GM19452 (cell line): ENCODE measurements around the gene TRAP1.
"Not testable (repeated sequence)": the region's sequence is repeated elsewhere in the genome, so short reads cannot be mapped to it uniquely, and the experiment has no call there.

Experiments used
- ATAC-seq: cut with Tn5 transposase; IDR thresholded peaks from one replicate; pipeline ENCODE4 v1.9.1; 2021; ENCODE audit not compliant: unreplicated experiment

TRAP1 gene

DNA sequence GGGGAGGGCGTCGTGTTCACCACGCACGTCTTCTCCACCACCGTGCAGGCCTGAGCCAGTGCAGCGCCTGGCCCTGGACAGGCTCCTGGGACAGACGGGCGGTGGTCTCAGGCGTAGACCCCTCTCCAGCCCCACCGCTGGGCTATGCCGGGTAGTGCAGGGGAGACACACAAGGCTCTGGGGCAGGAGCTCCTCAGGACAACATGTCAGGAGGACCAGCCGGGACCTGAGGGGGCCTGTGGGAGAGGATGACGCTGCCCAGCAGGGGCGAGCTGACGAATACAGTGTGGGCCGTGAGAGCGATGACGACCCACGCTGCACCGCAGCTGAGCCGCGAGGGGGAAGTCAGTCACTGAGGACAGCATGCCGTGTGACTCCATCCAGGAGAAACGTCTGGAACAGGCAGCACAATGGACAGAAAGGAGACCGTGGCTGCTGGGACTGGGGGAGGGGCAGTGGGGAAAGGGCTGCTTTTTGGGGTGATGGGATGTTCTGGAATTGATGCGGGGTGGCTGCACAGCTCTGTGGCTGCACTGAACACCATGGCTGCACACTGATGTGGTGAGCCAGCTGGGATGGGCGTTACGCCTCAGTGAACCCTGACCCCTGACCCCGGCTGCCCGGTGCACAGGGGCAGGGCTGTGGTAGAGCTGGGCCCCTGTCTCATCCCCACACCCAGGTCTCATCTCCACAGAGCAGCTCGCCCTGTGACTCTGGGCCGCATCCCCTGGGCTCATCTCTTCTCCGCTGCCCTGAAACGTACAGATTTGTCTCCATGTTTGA is 42.6 kb downstream of the TRAP1 start:
- ATAC-seq, result no peak

- ATAC-seq, result no peak
These were observed 43.5 kb downstream of the TRAP1 start for GRCh38 chr16:3673676-3674377.

- no peak for ATAC-seq
These were observed 44.1 kb downstream of the TRAP1 start for GRCh38 chr16:3673201-3673600.

GRCh38 chr16:3672571-3673041 is 44.7 kb downstream of the TRAP1 start:
- no peak for ATAC-seq

DNA sequence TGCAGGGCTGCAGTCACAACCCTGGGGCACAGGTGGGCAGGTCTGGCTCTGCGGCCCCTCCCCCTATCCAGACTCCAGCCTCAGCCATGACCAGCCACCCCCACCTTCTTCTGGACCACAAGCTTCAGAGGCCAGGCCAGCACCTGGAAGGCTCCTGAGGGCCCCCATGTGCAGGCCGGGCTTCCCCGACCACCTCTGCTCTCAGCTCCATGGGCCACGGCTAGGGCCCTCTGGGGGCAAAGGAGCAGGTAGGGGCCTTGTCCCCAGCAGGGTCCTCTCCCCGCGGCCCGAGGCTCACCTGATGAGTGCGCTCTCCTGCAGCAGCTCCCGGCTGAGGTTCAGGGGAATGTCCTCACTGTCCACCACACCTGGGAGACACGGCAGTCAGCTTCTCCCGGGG is 45.9 kb downstream of the TRAP1 start:
- no peak for ATAC-seq

GRCh38 chr16:3670711-3671110 is 46.6 kb downstream of the TRAP1 start:
- ATAC-seq, result no peak

- ATAC-seq, result no peak
These were observed 48.2 kb downstream of the TRAP1 start for GRCh38 chr16:3669082-3669481.

- no peak for ATAC-seq
These were observed 48.7 kb downstream of the TRAP1 start for GRCh38 chr16:3668626-3669025.

DNA sequence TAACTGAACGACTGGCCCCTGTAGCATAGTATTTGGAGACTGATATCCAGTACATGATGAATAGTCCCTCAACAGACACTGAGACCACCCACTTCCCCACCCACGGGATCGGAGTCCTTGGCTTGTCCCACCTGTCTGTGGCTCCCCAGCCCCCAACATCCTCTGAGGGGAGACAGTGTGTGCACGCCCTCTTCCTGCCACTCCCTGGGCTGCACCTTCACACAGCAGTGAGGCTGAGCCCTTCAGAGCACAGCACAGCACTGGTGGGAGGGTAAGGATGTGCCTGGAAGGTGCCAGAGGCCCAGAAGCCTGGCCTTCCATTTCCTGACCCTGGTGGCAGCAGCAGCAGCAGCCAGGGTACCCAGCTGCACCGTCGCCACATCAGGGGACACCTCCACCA is 51.8 kb downstream of the TRAP1 start:
- ATAC-seq, result no peak

DNA sequence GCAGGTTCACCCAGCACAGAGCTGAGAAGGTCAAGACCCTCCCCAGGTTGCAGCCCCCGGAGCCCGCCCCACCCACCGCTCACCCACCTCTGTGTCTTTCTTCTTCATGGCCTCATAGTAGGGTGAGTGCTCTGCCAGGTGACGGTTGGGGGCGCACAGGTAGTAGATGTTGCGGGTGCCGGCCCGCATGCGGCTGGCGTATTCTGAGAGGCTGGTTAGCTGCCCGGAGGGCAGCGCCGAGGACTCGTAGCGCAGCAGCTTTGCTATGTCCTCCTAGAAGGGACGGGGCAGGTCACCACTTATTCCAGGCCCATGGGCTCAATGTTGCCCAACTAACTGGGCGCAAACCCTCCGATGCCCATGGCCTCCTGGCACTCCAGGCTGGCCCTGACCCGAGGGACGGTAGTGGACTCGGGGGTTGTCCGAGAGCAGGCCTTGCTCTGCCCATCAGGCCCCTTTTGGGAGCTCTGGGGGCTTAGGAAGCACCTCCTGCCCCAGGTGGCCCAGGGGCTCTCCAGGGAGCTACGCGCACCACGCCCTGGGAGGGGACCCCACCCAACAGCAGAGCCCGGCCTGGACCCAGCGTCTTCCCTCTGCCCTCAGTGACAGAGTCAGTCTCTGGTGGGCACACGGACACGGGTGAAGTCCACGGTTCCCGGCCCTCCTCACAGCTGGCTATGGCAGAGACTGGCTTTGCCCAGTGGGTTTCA is 53.0 kb downstream of the TRAP1 start:
- ATAC-seq, result no peak

- no peak for ATAC-seq
These were observed 54.7 kb downstream of the TRAP1 start for GRCh38 chr16:3662601-3663000.

GRCh38 chr16:3661922-3662321 is 55.4 kb downstream of the TRAP1 start:
- ATAC-seq, result no peak

DNA sequence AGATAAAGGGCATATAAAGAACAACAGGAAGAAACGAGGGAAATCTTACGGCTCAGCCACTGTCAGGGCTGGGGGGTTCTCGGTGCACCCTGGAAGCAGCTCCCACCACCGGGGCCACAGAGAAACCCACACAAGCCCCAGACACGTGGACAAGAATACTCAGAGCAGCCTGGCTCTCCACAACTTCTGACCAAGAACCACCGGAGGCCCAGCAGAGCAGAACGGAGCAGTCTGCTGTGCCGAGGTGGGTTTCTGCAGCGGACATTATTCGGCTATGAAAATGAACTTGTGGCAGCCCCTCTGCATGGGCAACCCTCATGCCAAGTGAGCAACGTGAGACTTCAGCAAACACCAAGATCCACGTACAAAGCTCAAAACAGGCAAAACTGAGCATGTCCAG is 56.0 kb downstream of the TRAP1 start:
- ATAC-seq, result no peak

GRCh38 chr16:3659251-3659650 is 58.1 kb downstream of the TRAP1 start:
- ATAC-seq, result no peak

- no peak for ATAC-seq
These were observed 60.5 kb downstream of the TRAP1 start for GRCh38 chr16:3656491-3657468.

DNA sequence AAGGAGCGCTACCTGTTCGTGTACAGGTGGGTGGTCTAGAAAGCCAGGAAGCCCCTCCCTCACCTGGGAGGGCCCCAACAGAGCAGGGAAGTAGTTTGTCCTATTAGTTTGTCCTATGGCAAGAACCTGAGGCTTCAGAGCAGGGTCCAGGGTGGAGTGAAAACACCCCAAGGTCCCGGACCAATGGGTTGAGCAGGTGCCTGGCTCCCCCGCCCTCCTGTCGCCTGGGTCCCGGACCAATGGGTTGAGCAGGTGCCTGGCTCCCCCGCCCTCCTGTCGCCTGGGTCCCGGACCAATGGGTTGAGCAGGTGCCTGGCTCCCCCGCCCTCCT is 61.2 kb downstream of the TRAP1 start:
- not testable (repeated sequence) for ATAC-seq

GRCh38 chr16:3655396-3656159 is 61.7 kb downstream of the TRAP1 start:
- ATAC-seq, result no peak

GRCh38 chr16:3655030-3655395 is 62.3 kb downstream of the TRAP1 start:
- ATAC-seq, result no peak

DNA sequence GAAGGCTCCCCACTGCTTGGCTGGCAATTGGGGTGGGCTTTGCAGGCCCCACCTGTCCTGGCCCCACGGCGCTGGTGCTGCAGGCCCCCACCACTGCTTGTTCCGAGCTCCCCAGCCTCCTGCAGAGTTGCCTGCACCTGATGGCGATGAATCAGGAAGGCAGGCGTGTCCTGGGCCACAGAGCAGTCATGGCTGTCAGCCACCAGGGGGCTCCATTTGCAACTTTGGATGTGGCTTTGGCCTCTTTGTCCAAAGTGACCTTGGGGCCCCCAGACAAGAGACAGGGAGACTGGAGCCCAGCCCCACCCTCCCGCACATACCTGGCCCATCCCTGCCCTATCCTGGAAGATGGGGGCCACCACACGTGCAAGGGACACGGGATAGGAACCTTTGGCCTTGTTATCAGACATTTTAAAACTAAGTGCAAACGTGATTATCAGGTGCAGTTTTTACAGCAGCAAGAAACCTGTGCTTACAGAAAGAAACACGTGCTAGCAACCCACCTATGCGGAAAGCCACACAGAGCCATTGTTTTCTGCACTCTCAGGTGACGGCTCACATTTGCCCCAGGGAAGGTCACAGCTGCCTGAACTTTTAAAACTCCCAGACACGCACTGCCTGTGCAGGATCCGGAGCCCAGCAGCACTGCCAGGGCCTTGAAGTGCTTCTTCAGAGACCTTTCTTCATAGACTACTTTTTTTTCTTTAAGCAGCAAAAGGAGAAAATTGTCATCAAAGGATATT is 62.9 kb downstream of the TRAP1 start, which contains the start of gene DNASE1:
TSS of gene DNASE1 (plus strand) at position 443 of the 743 bp plus-strand sequence. CDS start 683 bp downstream, outside the sequence.
- no peak for ATAC-seq
